Activated CD4-positive, alpha-beta T cell treated with anti-CD3 and anti-CD28 coated beads, Interleukin-2, amount 10 ng/mL, durations not matched to agents 7 days and 5 days (primary cell): Measurements from ENCODE around the gene GPSM1. TPM values are rescaled to one million over a fixed set of nuclear protein-coding genes. Genes with fewer than 3 reads are reported as not detected.

ENCODE experiments used
- CTCF ChIA-PET: fragments of 350-600 bp; sonication (Branson Sonifier 250); formaldehyde crosslinking; loops from one replicate; lab custom pipeline; 2021; ENCODE audit warnings: antibody characterized with exemption; lab: Charles Lee
- POLR2A ChIA-PET: fragments of 350-600 bp; sonication (Branson Sonifier 250); formaldehyde crosslinking; loops from one replicate; lab custom pipeline; 2021; ENCODE audit warnings: antibody characterized with exemption; lab: Charles Lee
- DNase-seq: peaks from one replicate; pipeline ENCODE4 v3.0.0-alpha.2; 2020
- H3K27ac Mint-ChIP-seq: one replicate; pipeline ENCODE4 v1.8.0; 2021; ENCODE audit warnings: mild to moderate bottlenecking, moderate library complexity, mixed read lengths
- H3K27me3 Mint-ChIP-seq: one replicate; pipeline ENCODE4 v1.8.0; 2021; ENCODE audit warnings: mixed read lengths
- H3K36me3 Mint-ChIP-seq: one replicate; pipeline ENCODE4 v1.8.0; 2021; ENCODE audit warnings: low read depth, mixed read lengths
- H3K4me1 Mint-ChIP-seq: one replicate; pipeline ENCODE4 v1.8.0; 2021; ENCODE audit warnings: mixed read lengths
- H3K4me3 Mint-ChIP-seq: one replicate; pipeline ENCODE4 v1.8.0; 2021; ENCODE audit warnings: mild to moderate bottlenecking, moderate library complexity, mixed read lengths
- H3K9me3 Mint-ChIP-seq: one replicate; pipeline ENCODE4 v1.8.0; 2021; ENCODE audit warnings: mixed read lengths
- total RNA-seq, 2 experiments: library from RNA; stranded (reverse); gene quantifications; one replicate each; pipeline ENCODE4 v1.2.3, GENCODE V29; 2021

Gene GPSM1
- total RNA-seq, 2 experiments from 2014 or later: 2.7 to 2.9 TPM

DNA sequence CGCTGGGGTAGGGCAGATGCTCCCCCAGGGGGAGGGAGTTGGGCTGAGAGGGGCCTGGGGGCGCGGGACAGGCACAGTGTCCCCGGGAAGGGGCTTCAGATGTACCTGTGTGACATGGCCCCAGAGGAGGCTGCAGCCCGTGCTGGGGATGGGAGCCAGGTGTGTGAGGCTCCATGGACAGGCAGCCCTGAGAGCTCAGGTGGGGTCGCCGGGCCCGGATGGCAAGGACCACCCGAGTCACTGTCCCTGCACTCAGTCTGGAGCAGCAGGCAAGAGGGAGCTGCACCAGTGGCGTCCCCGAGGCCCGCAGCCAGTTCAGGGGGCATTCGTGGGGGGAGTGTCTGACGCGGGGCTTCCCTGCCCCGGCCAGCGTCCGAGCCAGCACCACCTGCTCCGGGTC lies 42.4 kb upstream of the GPSM1 start:
- Mint-ChIP-seq H3K27ac (no peak overlapping the region), H3K9me3 (no peaks in the 10 kb centered on the region), H3K4me3 (no peak overlapping the region), H3K4me1 (peaks cover 8% of the 10 kb centered on the region), H3K36me3 (no peaks in the 10 kb centered on the region), H3K27me3 (no peaks in the 10 kb centered on the region)
- CTCF ChIA-PET: interaction anchor here (1.1 kb wide), 1 partner anchor 11 kb away, joined by 4 read pairs; no protein-coding TSS in a partner anchor
- DNase-seq: no peak
- POLR2A ChIA-PET: no interaction called here

GRCh38 chr9:136285501-136286358 lies 41.6 kb upstream of the GPSM1 start:
- Mint-ChIP-seq H3K27ac (no peak overlapping the region), H3K27me3 (no peaks in the 10 kb centered on the region), H3K36me3 (no peaks in the 10 kb centered on the region), H3K4me1 (peaks cover 8% of the 10 kb centered on the region), H3K4me3 (no peak overlapping the region), H3K9me3 (no peaks in the 10 kb centered on the region)
- no peak for DNase-seq
- ChIA-PET CTCF (interaction anchor here (0.9 to 1.5 kb wide), 2 partner anchors 16 to 42 kb away, joined by 3 read pairs; no protein-coding TSS in a partner anchor), POLR2A (no interaction called here)

DNA sequence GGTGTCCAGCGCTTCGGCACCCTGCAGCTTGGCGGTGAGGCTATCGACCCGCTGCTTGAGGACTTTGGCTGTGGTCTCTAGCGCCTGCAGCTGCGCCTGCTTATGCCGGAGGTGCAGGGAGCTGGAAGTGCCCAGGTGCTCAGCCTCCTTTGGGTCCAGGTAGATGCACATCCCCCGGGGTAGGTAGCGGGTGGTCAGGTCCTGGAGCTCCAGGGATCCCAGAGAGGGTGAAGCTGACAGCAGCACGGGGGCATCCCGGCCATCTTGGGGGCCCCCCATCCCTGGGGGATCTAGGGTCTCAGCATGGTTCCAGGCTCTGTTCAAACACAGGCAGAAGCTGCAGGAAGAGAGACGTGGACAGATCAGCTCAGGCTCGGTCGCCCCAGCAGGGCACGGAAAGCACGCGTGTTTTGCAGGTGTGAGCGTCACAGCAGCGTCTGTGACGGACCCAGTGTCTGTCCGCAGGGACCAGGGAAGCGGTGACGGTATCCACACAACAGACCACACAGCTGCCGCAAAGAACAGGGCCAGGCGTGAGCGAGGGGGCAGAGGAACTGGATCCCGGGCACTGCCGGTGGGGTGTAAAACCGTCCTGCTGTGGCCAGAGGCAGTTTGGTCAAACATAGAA lies 40.9 kb upstream of the GPSM1 start:
- no peak overlapping the region for H3K4me3 Mint-ChIP-seq
- DNase-seq: no peak
- no peak overlapping the region for H3K27ac Mint-ChIP-seq
- POLR2A ChIA-PET: no interaction called here
- CTCF ChIA-PET: interaction anchor here (0.9 to 1.5 kb wide), 2 partner anchors 15 to 42 kb away, joined by 3 read pairs; no protein-coding TSS in a partner anchor
- no peaks in the 10 kb centered on the region for H3K9me3 Mint-ChIP-seq
- H3K36me3 Mint-ChIP-seq: no peaks in the 10 kb centered on the region
- H3K27me3 Mint-ChIP-seq: no peaks in the 10 kb centered on the region
- H3K4me1 Mint-ChIP-seq: peaks cover 8% of the 10 kb centered on the region

- Mint-ChIP-seq H3K4me3 (no peak overlapping the region), H3K4me1 (peaks cover 8% of the 10 kb centered on the region), H3K27ac (no peak overlapping the region), H3K36me3 (no peaks in the 10 kb centered on the region), H3K27me3 (no peaks in the 10 kb centered on the region), H3K9me3 (no peaks in the 10 kb centered on the region)
- POLR2A ChIA-PET: no interaction called here
- CTCF ChIA-PET: interaction anchor here (0.9 to 1.5 kb wide), 2 partner anchors 15 to 41 kb away, joined by 3 read pairs; no protein-coding TSS in a partner anchor
- DNase-seq: no peak
Measured at GRCh38 chr9:136286987-136287379, 40.4 kb upstream of the GPSM1 start.

- H3K9me3 Mint-ChIP-seq: no peaks in the 10 kb centered on the region
- no peaks in the 10 kb centered on the region for H3K36me3 Mint-ChIP-seq
- H3K4me3 Mint-ChIP-seq: no peak overlapping the region
- DNase-seq: no peak
- ChIA-PET POLR2A (interaction anchor here (0.7 kb wide), 1 partner anchor 14 kb away, joined by 3 read pairs; no protein-coding TSS in a partner anchor), CTCF (no interaction called here)
- H3K4me1 Mint-ChIP-seq: peaks cover 5% of the 10 kb centered on the region
- no peak overlapping the region for H3K27ac Mint-ChIP-seq
- no peaks in the 10 kb centered on the region for H3K27me3 Mint-ChIP-seq
Measured at GRCh38 chr9:136287960-136288753, 39.2 kb upstream of the GPSM1 start.

GRCh38 chr9:136289651-136290507 lies 37.5 kb upstream of the GPSM1 start:
- H3K4me3 Mint-ChIP-seq: no peak overlapping the region
- H3K36me3 Mint-ChIP-seq: no peaks in the 10 kb centered on the region
- H3K9me3 Mint-ChIP-seq: no peaks in the 10 kb centered on the region
- no peak for DNase-seq
- no peaks in the 10 kb centered on the region for H3K4me1 Mint-ChIP-seq
- CTCF ChIA-PET: no interaction called here
- H3K27me3 Mint-ChIP-seq: no peaks in the 10 kb centered on the region
- H3K27ac Mint-ChIP-seq: no peak overlapping the region
- POLR2A ChIA-PET: no interaction called here

DNA sequence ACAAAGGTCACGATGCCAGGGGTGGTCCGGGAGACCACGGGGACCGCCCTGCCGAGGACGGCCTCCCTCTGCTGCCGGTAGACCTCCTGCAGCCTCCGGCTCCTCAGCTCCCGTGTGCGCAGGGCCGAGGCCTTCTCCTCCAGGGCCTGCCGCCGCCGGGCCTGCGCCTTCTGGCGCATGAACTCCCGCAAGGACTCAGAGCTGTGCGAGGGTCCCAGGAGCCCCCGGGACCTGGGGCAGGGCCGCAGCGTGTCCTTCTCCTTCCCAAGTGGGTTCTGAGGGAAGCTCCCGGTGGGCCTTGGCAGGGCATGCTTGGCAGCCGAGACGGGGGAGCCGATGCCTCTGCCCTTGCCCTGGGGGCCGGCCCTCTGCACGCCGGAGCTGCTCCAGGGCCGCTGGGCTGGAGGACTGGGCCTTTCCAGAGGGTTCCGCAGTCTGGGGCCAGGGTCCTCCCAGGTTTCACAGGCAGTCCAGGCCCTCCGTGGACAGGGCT lies 36.8 kb upstream of the GPSM1 start:
- Mint-ChIP-seq H3K4me1 (no peaks in the 10 kb centered on the region), H3K27ac (no peak overlapping the region)
- POLR2A ChIA-PET: no interaction called here

DNA sequence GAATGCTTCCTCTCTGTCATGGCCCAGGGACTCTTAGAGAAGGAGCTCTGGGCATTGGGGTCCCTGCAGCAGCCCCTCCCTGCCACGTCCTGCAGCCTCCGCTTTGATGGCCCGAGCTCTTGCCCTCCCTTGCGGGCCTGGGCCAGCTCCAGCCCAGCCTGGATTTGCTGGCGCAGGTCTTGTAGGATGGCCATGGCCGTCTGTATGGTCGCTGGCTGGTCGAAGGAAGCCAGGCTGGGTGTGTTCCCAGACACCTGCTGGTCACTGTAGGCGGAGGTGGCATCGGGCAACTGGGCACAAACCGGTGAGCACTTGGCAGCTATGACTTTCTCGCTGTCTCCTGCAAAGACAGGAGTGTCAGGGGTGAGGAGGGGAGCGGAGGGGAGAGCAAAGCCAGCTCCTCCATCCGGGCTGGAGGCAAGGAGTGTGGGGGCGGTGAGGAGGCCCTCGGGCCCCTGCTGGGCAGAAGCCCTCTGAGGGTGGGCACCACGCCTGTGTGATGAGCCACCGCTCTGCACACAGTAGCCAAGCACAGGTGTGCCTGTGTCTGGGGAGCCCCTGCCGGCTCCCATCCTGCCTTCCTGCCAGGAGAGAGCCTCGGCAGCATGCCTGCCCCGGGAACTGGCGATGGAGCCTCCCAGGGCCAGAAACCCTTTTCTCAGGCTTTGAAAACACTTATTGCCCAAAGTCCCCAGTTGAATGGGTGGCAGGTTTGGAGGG lies 35.9 kb upstream of the GPSM1 start:
- H3K36me3 Mint-ChIP-seq: no peaks in the 10 kb centered on the region
- POLR2A ChIA-PET: no interaction called here
- H3K4me1 Mint-ChIP-seq: no peaks in the 10 kb centered on the region
- no peaks in the 10 kb centered on the region for H3K27me3 Mint-ChIP-seq
- CTCF ChIA-PET: no interaction called here
- no peak overlapping the region for H3K27ac Mint-ChIP-seq
- no peak for DNase-seq
- no peak overlapping the region for H3K4me3 Mint-ChIP-seq
- no peaks in the 10 kb centered on the region for H3K9me3 Mint-ChIP-seq

More for the DNA sequence above, 36.8 kb upstream of the GPSM1 start:
- CTCF ChIA-PET: no interaction called here
- no peak overlapping the region for H3K4me3 Mint-ChIP-seq
- no peak for DNase-seq
- no peaks in the 10 kb centered on the region for H3K9me3 Mint-ChIP-seq
- H3K27me3 Mint-ChIP-seq: no peaks in the 10 kb centered on the region
- H3K36me3 Mint-ChIP-seq: no peaks in the 10 kb centered on the region

DNA sequence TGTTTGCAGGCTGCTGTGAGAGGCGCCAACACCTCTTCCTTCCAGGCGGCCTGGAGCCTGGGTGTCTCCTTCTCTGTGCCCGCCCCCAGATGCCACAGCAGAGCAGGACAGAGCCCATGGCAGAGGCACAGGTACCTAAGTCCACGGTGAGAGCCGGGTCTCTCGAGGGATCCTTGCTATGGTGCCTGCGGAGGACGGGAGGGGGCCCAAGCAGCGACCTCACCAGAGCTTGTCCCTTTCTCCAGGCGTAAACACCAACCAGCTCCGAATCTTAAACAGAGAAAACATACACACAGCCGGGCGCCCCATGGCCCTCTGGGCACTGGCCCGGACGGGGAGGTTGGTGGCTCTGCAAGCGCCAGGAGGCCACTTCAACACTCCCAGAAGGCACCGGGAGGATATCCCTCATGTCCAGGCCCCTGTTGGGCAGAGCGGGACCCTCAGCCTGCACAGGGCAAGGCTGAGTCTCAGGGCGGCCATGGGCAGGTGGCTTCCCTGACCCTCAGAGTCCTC lies 35.3 kb upstream of the GPSM1 start:
- no peaks in the 10 kb centered on the region for H3K36me3 Mint-ChIP-seq
- POLR2A ChIA-PET: no interaction called here
- no peaks in the 10 kb centered on the region for H3K27me3 Mint-ChIP-seq
- no peaks in the 10 kb centered on the region for H3K4me1 Mint-ChIP-seq
- no peak for DNase-seq
- no peaks in the 10 kb centered on the region for H3K9me3 Mint-ChIP-seq
- no peak overlapping the region for H3K4me3 Mint-ChIP-seq
- H3K27ac Mint-ChIP-seq: no peak overlapping the region
- CTCF ChIA-PET: no interaction called here

DNA sequence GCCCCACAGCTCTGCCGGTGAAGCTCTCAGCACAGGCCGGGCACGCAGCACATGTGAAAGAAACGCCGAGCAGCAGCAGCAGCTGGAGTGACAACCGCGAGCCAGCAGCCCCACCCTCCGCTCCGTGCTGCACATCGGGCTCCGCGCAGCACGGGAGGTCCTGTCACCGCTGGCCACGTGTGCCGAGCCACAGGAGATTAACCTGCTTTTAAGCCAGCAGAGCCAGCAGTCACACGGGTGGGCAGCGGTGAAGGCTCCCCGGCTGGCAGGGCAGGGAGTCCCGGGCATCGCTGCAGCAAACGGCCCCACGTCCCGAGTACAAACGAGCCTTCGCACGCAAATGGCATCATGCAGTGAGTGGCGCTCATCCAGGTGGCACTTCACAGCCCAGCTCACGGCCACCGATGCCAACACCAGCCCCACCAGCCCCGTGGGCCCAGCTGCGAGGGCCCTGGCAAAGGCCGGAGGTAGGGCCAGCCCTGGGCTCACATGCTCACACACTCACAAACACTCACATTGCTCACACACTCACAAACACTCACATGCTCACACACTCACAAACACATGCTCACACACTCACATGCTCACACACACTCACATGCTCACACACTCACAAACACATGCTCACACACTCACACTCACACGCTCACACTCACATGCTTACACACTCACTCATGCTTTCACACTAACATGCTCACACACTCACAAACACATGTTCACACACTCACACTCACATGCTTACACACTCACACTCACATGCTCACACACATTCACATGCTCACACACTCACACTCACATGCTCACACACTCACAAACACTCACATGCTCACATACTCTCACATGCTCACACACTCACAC lies 34.5 kb upstream of the GPSM1 start:
- no peak overlapping the region for H3K4me3 Mint-ChIP-seq
- ChIA-PET CTCF (no interaction called here), POLR2A (no interaction called here)
- no peaks in the 10 kb centered on the region for H3K36me3 Mint-ChIP-seq
- no peak overlapping the region for H3K27ac Mint-ChIP-seq
- H3K27me3 Mint-ChIP-seq: no peaks in the 10 kb centered on the region
- no peaks in the 10 kb centered on the region for H3K9me3 Mint-ChIP-seq
- DNase-seq: no peak
- no peaks in the 10 kb centered on the region for H3K4me1 Mint-ChIP-seq
